ENCODE data around the gene OR52J3.
A peak's percentile ranks its signal among the peaks of the same experiment; 100 is the strongest.
"Not testable (repeated sequence)": the region's sequence is repeated elsewhere in the genome, so short reads cannot be mapped to it uniquely, and the experiment has no call there.

The OR52J3 gene

GRCh38 chr11:5046226-5046625 lies at the start of gene OR52J3:
Gene OR52J3, plus strand, starts transcription at chr11:5046526. Its CDS starts 0 bp downstream, at chr11:5046526.
- no peak for DNase-seq (ENCODE audit: low spot score)

DNA sequence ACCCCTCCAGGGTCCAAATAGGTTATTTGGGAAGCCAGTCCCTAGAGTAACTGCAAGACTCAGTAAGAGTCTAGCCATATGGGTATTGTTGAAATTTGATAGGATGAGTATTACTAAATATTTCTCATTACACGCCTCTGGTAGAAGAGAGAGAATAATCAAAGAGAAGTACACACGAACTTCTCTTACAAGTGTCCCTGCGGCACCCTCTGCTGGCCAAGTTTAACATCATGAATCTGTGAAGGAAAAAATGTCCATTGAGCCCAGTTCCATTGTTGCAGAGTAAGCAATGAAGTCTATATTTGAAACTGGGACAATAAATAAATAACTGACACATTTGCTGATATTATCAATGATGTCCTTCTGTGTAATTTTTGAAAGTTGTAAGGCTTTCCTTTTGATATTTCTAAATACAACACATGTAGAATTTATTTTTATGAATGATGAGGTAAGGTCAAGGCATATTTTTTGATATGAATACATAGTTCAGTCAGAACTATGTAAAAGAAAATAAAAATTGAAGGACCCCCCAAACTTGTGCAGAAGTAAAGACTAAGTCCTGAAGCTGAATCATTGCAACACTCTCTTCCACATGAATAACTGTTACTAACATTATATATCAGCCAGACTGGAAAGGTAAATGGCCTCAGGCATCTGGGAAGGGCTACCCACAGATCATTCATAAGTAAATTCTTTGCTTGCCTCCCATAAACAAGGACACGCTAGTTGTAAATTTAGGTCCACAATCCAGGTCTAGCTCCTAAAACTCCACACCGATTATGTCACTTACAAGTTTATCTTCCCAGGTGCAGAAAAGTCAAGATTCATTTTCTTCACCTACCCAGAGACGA lies 41.7 kb upstream of the OR52J3 start:
- peak; percentile 61 for DNase-seq (ENCODE audit: low spot score)

GRCh38 chr11:5007561-5007960 lies 38.8 kb upstream of the OR52J3 start:
- DNase-seq (ENCODE audit: low spot score) = no peak

DNA sequence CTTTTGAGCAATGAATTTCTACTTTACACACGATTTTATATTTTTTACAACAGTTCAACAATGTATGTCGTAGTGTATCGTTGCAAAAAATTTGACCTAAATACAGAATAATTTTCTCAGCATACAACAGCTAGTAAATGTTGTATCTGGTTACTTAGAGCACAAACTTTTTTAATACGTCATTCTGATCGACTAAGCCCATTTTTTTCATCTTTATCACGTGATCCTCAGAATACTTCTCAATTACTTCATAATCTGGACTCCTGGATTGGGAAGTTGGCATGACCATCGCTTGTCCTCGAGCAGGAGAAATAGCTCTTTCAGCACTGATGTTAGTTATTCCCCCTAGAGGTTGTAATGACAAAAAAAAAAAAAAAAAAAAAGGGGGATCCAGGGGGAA lies 35.1 kb upstream of the OR52J3 start:
- DNase-seq (ENCODE audit: low spot score) = no peak

DNA sequence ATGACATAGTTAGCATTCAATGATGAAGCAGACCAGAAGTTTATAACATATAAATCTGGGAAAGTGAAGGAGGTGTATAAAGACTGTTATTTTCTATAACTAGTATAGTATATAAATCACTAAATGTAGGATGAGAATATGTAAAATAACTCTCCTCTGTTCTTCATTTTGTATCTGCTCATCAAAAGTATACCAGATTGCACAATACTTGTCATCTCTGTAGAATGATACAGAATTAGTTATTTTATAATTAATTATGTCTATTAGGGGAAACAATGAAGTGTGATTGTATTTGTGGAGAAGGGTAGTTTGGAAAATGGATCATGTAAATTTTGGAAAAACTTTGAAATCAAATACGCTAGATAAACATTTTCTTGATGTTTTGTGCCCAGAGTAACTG lies 33.3 kb upstream of the OR52J3 start:
- DNase-seq (ENCODE audit: low spot score) = no peak

DNA sequence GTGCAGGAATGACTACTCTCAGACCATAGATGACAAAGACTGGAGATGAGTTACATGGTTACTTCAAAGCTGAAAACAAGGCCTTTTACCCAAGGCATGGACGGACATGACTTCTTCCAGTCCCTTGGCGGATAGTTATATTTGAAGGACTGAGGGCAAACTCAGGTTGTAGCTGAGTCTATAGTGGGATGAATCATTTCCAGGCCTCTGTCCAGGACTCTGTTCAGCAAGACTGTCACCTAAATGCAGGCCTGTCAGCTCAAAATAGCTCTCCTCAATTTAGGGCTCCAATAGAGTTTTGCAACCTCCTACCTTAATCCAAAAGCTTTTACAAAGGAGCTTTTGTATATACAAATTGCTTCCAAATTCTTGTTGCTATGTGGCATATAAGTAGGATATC lies 24.3 kb upstream of the OR52J3 start:
- DNase-seq (ENCODE audit: low spot score) = no peak

DNA sequence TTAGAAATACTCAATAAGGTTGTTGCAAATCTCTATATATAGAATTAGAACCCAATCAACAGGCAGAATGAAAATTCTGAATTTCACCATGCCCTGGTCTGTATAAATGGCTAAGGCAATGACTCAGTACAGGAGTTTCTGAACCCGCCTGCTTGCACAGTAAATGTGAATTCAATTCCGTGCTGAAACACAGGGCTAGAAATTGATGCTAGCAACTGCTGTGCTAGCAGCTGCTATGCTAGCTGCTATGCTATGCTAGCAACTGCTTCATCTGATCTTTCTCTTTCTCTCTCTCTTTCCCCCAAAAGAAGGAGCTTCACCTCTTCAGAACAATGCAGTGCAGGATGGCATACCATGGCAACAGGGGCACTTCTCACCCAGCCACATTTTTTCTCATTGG lies 9.7 kb upstream of the OR52J3 start:
- no peak for DNase-seq (ENCODE audit: low spot score)

GRCh38 chr11:5037926-5038325 lies 8.4 kb upstream of the OR52J3 start:
- DNase-seq (ENCODE audit: low spot score) = no peak

DNA sequence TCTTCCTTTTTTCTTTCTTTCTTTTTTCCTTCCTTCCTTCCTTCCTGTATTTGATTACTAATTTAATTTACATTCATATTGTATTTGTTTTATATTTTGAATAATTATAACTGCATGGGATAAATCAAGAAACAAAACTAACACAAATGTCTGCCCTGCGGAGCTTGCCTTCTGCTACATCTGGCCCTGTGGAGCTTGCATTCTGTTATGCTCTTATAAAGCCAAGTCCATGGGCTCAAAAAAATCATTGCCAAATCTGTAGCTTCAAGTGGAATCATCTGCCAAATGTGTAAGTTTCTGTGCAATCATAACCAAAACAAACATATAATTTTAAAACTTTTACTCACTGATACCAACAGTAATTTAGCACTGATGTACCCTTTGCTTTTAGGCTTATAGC lies 8.0 kb upstream of the OR52J3 start:
- DNase-seq (ENCODE audit: low spot score) = no peak

- DNase-seq (ENCODE audit: low spot score) = no peak
These were observed 5.5 kb upstream of the OR52J3 start for GRCh38 chr11:5040876-5041275.

GRCh38 chr11:5042091-5042490 lies 4.2 kb upstream of the OR52J3 start:
- no peak for DNase-seq (ENCODE audit: low spot score)

DNA sequence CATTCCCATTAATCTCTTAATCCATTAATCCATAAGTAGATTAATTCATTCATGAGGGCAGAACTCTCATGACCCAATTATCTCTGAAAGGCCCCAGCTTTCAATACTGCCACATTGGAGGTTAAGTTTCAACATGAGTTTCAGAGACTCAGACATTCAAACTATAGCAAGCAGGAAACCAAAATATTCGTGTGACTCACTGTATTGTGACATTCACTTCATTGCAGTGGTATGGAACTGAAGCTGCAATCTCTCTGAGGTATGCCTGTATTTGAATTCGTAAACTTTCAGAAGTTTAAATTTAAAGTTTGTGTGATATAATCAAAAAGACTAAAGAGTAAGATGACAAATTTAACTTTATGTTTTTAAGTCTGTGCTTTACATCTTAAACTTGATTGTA lies 2.9 kb upstream of the OR52J3 start:
- no peak for DNase-seq (ENCODE audit: low spot score)

DNA sequence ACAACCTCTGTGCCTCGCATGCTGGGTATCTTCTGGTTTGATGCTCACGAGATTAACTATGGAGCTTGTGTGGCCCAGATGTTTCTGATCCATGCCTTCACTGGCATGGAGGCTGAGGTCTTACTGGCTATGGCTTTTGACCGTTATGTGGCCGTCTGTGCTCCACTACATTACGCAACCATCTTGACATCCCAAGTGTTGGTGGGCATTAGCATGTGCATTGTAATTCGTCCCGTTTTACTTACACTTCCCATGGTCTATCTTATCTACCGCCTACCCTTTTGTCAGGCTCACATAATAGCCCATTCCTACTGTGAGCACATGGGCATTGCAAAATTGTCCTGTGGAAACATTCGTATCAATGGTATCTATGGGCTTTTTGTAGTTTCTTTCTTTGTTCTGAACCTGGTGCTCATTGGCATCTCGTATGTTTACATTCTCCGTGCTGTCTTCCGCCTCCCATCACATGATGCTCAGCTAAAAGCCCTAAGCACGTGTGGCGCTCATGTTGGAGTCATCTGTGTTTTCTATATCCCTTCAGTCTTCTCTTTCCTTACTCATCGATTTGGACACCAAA lies 516 bp downstream of the OR52J3 start:
- no peak for DNase-seq (ENCODE audit: low spot score)

GRCh38 chr11:5058679-5059078 lies 12.4 kb downstream of the OR52J3 start:
- DNase-seq (ENCODE audit: low spot score) = not testable (repeated sequence)

DNA sequence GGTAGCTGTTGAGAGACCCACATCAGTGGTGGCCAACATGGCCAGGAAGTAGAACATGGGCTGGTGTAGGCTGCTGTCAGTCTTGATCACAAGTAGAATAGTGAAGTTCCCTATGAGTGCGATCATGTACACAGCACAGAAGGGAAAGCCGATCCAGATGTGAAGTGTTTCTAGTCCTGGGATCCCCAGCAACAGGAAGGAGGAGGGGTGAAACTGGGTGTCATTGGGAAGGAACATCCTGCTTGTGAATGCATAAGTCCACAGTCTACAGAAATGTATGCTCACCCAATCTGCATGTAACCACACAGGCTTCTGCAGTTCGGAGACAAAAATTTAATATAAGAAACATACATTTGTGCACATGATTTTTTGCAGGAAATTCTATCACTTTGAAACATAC lies 13.1 kb downstream of the OR52J3 start, which contains the start of gene OR52E2:
OR52E2 (minus strand) TSS at position 237 of the 400 bp plus-strand sequence; CDS start at position 237, 0 bp downstream.
- DNase-seq (ENCODE audit: low spot score) = no peak

GRCh38 chr11:5065027-5065426 lies 18.7 kb downstream of the OR52J3 start:
- no peak for DNase-seq (ENCODE audit: low spot score)

DNA sequence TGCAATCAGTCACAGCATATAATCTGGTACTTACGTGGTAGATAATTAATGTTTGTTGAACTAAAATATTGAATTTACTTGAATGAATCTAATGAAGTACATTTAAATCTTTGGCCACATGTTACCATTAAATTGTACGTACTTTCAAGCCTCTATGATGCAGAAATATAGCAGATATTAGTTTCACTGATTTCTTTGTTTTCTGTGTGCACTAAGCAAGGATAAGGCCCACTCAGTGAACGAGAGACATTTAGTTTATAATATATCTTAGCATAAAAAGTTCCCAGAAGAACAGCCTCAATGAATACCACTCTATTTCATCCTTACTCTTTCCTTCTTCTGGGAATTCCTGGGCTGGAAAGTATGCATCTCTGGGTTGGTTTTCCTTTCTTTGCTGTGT lies 22.9 kb downstream of the OR52J3 start, which contains the start of gene OR52E1:
OR52E1 (plus strand) TSS at position 301 of the 400 bp plus-strand sequence.
- no peak for DNase-seq (ENCODE audit: low spot score)

- DNase-seq (ENCODE audit: low spot score) = no peak
These were observed 25.5 kb downstream of the OR52J3 start for GRCh38 chr11:5071799-5072198.

DNA sequence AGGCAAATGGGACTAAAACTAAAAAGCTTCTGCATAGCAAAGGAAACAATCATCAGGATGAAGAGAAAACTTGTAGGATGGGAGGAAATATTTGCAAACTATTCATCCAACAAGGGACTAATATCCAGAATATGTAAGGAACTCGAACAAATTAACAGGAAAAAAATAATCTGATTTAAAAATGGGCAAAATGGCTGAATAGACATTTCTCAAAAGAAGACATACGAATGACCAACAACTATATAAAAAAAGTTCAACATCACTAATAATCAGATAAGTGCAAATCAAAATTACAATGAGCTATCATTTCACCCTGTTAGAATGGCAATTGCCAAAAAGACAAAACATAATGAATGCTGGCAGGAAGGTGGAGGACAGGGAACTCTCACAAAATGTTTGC lies 35.1 kb downstream of the OR52J3 start:
- no peak for DNase-seq (ENCODE audit: low spot score)

DNA sequence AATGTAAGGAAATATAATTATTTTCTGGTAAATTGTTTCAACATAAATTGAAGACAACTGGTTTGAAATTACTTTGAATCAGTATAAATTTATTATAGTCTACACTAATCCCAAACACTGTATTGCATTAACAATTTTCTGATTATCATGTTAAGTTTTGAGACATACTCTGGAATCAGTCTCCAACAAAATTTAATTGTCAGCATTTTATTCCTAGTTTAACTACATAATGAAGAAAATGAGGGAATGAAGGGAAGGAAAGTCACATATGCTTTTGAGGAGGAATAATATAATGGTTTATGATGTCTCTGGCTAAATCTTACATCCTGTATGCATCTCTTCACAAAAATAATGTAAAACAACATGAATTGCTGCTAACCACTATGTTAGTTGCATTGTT lies 37.3 kb downstream of the OR52J3 start:
- no peak for DNase-seq (ENCODE audit: low spot score)

DNA sequence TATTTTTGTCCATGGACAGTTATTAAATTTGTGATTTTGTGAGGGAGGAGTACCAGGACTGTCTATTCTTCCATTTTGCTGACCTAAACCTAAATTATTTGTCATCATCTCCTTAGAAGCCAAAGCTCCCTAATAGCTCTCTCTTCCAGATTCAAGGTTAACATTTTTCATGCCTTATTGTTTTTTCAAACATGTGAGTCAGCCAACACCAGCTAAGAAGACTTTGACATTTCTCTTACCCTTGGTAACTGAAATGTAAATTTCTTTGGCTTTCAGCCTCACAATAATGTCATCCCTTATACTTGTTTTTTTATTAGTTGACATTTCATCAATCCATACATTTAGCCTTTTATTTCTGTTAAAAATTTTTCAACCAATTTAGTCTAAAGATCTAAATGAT lies 42.2 kb downstream of the OR52J3 start:
- no peak for DNase-seq (ENCODE audit: low spot score)

GRCh38 chr11:5090668-5091067 lies 44.3 kb downstream of the OR52J3 start:
- DNase-seq (ENCODE audit: low spot score) = no peak

- DNase-seq (ENCODE audit: low spot score) = no peak
These were observed 46.7 kb downstream of the OR52J3 start for GRCh38 chr11:5092821-5093585.

Measured in SW480 (cell line).